ENCODE measurements around the gene ZFP91. TPM values are rescaled to one million over a fixed set of nuclear protein-coding genes. Genes with fewer than 3 reads are reported as not detected.

Gene ZFP91
- total RNA-seq, 1 experiment from 2014 or later: 58.6 TPM

DNA sequence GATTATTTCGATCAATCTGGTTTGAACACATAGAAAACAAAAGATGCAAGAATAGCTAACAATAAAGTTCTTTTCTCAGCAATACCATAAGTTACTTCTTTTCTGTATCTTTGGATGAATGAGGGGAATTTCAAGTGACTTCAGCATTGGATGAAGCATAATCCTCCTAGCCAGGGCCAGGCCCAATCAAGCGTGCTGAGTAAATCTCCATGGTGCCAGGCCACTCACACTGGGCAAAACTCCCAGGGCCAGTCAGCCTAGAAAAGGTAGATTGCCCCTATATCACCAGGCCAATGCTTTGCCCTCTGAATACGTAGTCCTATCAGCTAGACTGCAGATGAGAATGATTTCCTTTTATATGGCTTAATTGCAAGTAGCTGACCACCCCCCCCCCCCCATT, 49.6 kb downstream of the ZFP91 start:
- Histone ChIP-seq H4K20me1 (ENCODE audit: insufficient read depth) (no peaks in the 10 kb centered on the region), H3K9me3 (ENCODE audit: control insufficient read depth in 1 of 2, insufficient read depth in 1 of 2, low read depth in 1 of 2, low read length in 2 of 2) (no peaks in the 10 kb centered on the region), H3K36me3 (ENCODE audit: control insufficient read depth in 1 of 2, insufficient read depth in 2 of 2, low read length in 2 of 2) (peaks cover 9 to 18% of the 10 kb centered on the region in 2 experiments; a peak in 2 of 4 replicates), H3K79me2 (ENCODE audit: insufficient read depth, low read length) (no peaks in the 10 kb centered on the region), H3K9ac (ENCODE audit: low read length) (no peak overlapping the region), H3K4me1 (ENCODE audit: control insufficient read depth in 1 of 2, insufficient read depth in 2 of 2, low read length in 2 of 2) (peaks cover 8 to 25% of the 10 kb centered on the region in 2 experiments), H3K4me2 (ENCODE audit: low read length) (no peak overlapping the region), H2AFZ (ENCODE audit: low read depth, low read length, poor library complexity, severe bottlenecking) (no peak overlapping the region), H3K27ac (ENCODE audit: low read depth, low read length) (no peak overlapping the region), H3K4me3 (replicated peaks in 1 of 2; ENCODE audit: low read depth in 1 of 2, low read length in 2 of 2) (no peak overlapping the region), H3K27me3 (ENCODE audit: insufficient read depth, low read length) (no peaks in the 10 kb centered on the region), H3K9me2 (ENCODE audit: insufficient read depth) (no peaks in the 10 kb centered on the region)
- CTCF ChIA-PET: interaction anchor here (1.1 to 2.0 kb wide), 3 partner anchors 11 to 45 kb away, joined by 3 to 13 read pairs (median 10); no protein-coding TSS in a partner anchor
- RAD21 ChIA-PET (ENCODE audit: low non-redundant PET in 1 of 2, low total read pairs in 2 of 2, uncharacterized antibody in 2 of 2, unreplicated experiment in 2 of 2): no interaction called here
- TF ChIP-seq YY1 (IDR thresholded peaks at IDR 0.05; ENCODE audit: extremely low read depth, insufficient replicate concordance, low read depth, low read length): no peak
- TF ChIP-seq ZFX (IDR thresholded peaks at IDR 0.05): no peak
- no peak for TF ChIP-seq JUND (IDR thresholded peaks at IDR 0.05)
- TF ChIP-seq, protein P1, sequence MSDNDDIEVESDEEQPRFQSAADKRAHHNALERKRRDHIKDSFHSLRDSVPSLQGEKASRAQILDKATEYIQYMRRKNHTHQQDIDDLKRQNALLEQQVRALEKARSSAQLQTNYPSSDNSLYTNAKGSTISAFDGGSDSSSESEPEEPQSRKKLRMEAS (IDR thresholded peaks at IDR 0.05): no peak
- TF ChIP-seq POLR2AphosphoS5 (IDR thresholded peaks at IDR 0.05; ENCODE audit: low read depth, low read length): no peak
- no peak for TF ChIP-seq FOSL1 (IDR thresholded peaks at IDR 0.05; ENCODE audit: low read depth)
- no peak for TF ChIP-seq SRF (IDR thresholded peaks at IDR 0.05; ENCODE audit: low read depth)
- TF ChIP-seq CBX3 (IDR thresholded peaks at IDR 0.05; ENCODE audit: low read depth): no peak
- TF ChIP-seq ZNF274 (IDR thresholded peaks at IDR 0.05; ENCODE audit: low read depth, low read length): no peak
- TF ChIP-seq, protein P2, sequence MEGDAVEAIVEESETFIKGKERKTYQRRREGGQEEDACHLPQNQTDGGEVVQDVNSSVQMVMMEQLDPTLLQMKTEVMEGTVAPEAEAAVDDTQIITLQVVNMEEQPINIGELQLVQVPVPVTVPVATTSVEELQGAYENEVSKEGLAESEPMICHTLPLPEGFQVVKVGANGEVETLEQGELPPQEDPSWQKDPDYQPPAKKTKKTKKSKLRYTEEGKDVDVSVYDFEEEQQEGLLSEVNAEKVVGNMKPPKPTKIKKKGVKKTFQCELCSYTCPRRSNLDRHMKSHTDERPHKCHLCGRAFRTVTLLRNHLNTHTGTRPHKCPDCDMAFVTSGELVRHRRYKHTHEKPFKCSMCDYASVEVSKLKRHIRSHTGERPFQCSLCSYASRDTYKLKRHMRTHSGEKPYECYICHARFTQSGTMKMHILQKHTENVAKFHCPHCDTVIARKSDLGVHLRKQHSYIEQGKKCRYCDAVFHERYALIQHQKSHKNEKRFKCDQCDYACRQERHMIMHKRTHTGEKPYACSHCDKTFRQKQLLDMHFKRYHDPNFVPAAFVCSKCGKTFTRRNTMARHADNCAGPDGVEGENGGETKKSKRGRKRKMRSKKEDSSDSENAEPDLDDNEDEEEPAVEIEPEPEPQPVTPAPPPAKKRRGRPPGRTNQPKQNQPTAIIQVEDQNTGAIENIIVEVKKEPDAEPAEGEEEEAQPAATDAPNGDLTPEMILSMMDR (IDR thresholded peaks at IDR 0.05 in 2 of 3, conservative IDR thresholded peaks at IDR 0.05 in 1 of 3; ENCODE audit: borderline replicate concordance in 1 of 3, insufficient read depth in 1 of 3, low read depth in 2 of 3, low read length in 2 of 3): no peak
- TF ChIP-seq EZH2 (IDR thresholded peaks at IDR 0.05): no peak
- no peak for ATAC-seq
- intact Hi-C loops (cut with micrococcal nuclease): no loop called here
- no TSS peak for BruUV-seq (replicated peaks)
- DNase-seq (ENCODE audit: low read depth, low spot score): no peak
- POLR2A ChIA-PET: no interaction called here
